Neural progenitor cell (in vitro differentiated cells): ENCODE data around the gene LSM14B. TPM values are rescaled to one million over a fixed set of nuclear protein-coding genes. Genes with fewer than 3 reads are reported as not detected.

Experiments
- DNase-seq: peaks from one replicate; pipeline ENCODE4 v3.0.0-alpha.2; 2016; ENCODE audit warnings: low spot score
- H2AFZ ChIP-seq: fragments of 200-600 bp; sonication (generic); replicated peaks from 2 replicates; pipeline ENCODE4 v1.6.1; 2016; ENCODE audit warnings: antibody characterized with exemption
- H3F3A ChIP-seq: fragments of 200-600 bp; sonication (generic); 2 replicates; pipeline ENCODE4 v1.6.1; 2016; ENCODE audit warnings: antibody characterized with exemption, low read depth
- H3K27ac ChIP-seq: fragments of 200-600 bp; sonication (generic); 2 replicates; pipeline ENCODE4 v1.5.1; 2016; ENCODE audit warnings: mild to moderate bottlenecking
- H3K27me3 ChIP-seq: fragments of 200-600 bp; sonication (generic); 2 replicates; pipeline ENCODE4 v1.6.1; 2016; ENCODE audit warnings: mild to moderate bottlenecking, moderate library complexity
- H3K36me3 ChIP-seq: fragments of 200-600 bp; sonication (generic); 2 replicates; pipeline ENCODE4 v1.5.1; 2016
- H3K4me1 ChIP-seq: fragments of 200-600 bp; sonication (generic); 2 replicates; pipeline ENCODE4 v1.6.1; 2016; ENCODE audit warnings: mixed run types
- H3K4me2 ChIP-seq: fragments of 200-600 bp; sonication (generic); 2 replicates; pipeline ENCODE4 v1.6.1; 2016
- H3K4me3 ChIP-seq: fragments of 200-600 bp; sonication (generic); 2 replicates; pipeline ENCODE4 v1.5.1; 2016
- H3K79me2 ChIP-seq: fragments of 200-600 bp; sonication (generic); 2 replicates; pipeline ENCODE4 v1.6.1; 2016; ENCODE audit warnings: low read depth
- H3K9ac ChIP-seq: fragments of 200-600 bp; sonication (generic); 2 replicates; pipeline ENCODE4 v1.6.1; 2016
- H3K9me3 ChIP-seq: fragments of 200-600 bp; sonication (generic); 2 replicates; pipeline ENCODE4 v1.5.1; 2016; ENCODE audit warnings: low read depth
- H4K20me1 ChIP-seq: fragments of 200-600 bp; sonication (generic); 2 replicates; pipeline ENCODE4 v1.6.1; 2016; ENCODE audit warnings: low read depth
- H3K27ac Mint-ChIP-seq: 3 replicates; pipeline ENCODE4 v1.8.0; 2021; ENCODE audit warnings: mixed read lengths
- H3K27me3 Mint-ChIP-seq: 2 replicates; pipeline ENCODE4 v1.8.0; 2022; ENCODE audit warnings: low read depth, mild to moderate bottlenecking, inconsistent platforms, moderate library complexity, mixed read lengths; ENCODE audit not compliant: insufficient read depth
- H3K36me3 Mint-ChIP-seq: 3 replicates; pipeline ENCODE4 v1.8.0; 2021; ENCODE audit warnings: mixed read lengths
- H3K4me1 Mint-ChIP-seq: 3 replicates; pipeline ENCODE4 v1.8.0; 2021; ENCODE audit warnings: mixed read lengths
- H3K4me3 Mint-ChIP-seq: 3 replicates; pipeline ENCODE4 v1.8.0; 2021; ENCODE audit warnings: mild to moderate bottlenecking, moderate library complexity, mixed read lengths
- H3K9me3 Mint-ChIP-seq: 3 replicates; pipeline ENCODE4 v1.8.0; 2020; ENCODE audit warnings: mixed read lengths
- EZH2 ChIP-seq: fragments of 200-600 bp; sonication (generic); IDR thresholded peaks from 2 replicates; pipeline ENCODE4 v1.6.1; 2017; ENCODE audit warnings: antibody characterized with exemption, mild to moderate bottlenecking, moderate library complexity
- EZH2phosphoT487 ChIP-seq: fragments of 200-600 bp; sonication (generic); IDR thresholded peaks from 2 replicates; pipeline ENCODE4 v1.6.1; 2017; ENCODE audit warnings: antibody characterized with exemption
- total RNA-seq: library from RNA; depleted of rRNA; stranded (reverse); fragments of >200 nt; gene quantifications from 2 replicates; pipeline ENCODE4 v1.2.3, GENCODE V29; 2015; ENCODE audit warnings: low replicate concordance
- TF ChIP-seq, protein P1 (sequence below): fragments of 200-600 bp; sonication (generic); IDR thresholded peaks from 2 replicates; pipeline ENCODE4 v1.5.1; 2017; ENCODE audit warnings: antibody characterized with exemption, mild to moderate bottlenecking

Gene LSM14B
- total RNA-seq, 1 donor from 2014 or later = 52.6 TPM

DNA sequence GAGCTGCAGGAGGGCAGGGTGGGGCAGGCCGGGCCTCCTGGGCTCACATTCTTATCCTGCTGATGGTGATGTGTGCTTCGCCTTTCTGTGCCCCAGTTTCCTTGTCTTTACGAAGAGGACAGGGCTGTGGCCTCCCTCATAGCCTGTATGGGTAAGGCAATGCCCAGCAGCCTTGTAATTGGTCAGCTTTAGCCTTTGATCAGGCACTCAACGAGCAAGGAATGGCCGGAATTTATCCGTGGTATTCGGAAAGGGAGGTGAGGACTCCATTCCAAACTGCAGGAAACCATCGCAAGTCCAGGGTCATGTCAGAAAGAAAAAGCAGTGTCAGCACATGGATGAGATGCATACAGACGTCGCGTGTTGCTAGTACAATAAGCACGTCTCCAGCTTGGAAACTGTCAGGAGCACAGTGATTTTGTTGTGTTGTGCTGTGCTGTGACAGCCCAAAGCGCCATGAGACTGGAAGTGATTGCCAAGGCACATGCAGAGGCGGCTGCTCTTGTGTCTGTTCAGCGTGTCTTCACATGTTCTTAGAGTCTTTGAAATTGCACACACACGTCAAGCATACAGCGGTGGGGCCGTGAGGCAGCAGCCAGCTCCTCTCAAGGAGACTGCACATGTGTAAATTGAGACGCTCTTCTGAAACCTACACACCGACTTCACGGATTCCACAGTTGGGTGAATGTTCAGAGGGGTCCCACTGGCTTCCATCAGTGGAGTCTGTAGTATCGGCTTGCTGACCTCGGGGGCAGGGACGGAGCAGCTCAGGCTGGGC lies 27.4 kb downstream of the LSM14B start:
- Mint-ChIP-seq H3K27ac (no peak overlapping the region), H3K9me3 (peaks cover 6% of the 10 kb centered on the region), H3K36me3 (peaks cover 36% of the 10 kb centered on the region), H3K27me3 (peaks cover 10% of the 10 kb centered on the region), H3K4me3 (no peak overlapping the region), H3K4me1 (peaks cover 20% of the 10 kb centered on the region)
- H3K9ac ChIP-seq = no peak overlapping the region
- H3K4me2 ChIP-seq = no peak overlapping the region
- H3K27ac ChIP-seq = no peak overlapping the region
- TF ChIP-seq EZH2phosphoT487 = no peak
- no peak for TF ChIP-seq EZH2
- TF ChIP-seq, protein P1, sequence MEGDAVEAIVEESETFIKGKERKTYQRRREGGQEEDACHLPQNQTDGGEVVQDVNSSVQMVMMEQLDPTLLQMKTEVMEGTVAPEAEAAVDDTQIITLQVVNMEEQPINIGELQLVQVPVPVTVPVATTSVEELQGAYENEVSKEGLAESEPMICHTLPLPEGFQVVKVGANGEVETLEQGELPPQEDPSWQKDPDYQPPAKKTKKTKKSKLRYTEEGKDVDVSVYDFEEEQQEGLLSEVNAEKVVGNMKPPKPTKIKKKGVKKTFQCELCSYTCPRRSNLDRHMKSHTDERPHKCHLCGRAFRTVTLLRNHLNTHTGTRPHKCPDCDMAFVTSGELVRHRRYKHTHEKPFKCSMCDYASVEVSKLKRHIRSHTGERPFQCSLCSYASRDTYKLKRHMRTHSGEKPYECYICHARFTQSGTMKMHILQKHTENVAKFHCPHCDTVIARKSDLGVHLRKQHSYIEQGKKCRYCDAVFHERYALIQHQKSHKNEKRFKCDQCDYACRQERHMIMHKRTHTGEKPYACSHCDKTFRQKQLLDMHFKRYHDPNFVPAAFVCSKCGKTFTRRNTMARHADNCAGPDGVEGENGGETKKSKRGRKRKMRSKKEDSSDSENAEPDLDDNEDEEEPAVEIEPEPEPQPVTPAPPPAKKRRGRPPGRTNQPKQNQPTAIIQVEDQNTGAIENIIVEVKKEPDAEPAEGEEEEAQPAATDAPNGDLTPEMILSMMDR = no peak
- peaks cover 100% of the 10 kb centered on the region for H3K79me2 ChIP-seq
- H3K9me3 ChIP-seq = no peaks in the 10 kb centered on the region
- no peak overlapping the region for H3K4me3 ChIP-seq
- H3K36me3 ChIP-seq = no peaks in the 10 kb centered on the region
- H3K27me3 ChIP-seq = no peaks in the 10 kb centered on the region
- H2AFZ ChIP-seq = no peak overlapping the region
- H3F3A ChIP-seq = no peaks in the 10 kb centered on the region
- H3K4me1 ChIP-seq = peaks cover 2% of the 10 kb centered on the region
- DNase-seq = peak; percentile 32
- H4K20me1 ChIP-seq = peaks cover 85% of the 10 kb centered on the region

DNA sequence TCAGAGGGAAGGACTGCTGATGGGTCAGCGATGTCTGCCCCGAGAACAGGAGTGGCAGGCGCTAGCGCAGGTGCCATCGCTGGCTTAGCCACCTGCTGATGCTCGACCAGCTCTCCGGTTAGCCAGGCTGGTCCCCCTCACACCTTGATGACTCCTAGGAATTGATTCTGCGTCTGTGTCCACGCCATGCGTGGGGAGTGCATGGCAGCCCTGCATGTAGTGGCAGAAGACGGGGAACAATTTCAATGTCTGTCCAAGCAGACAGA lies 28.0 kb downstream of the LSM14B start:
- Mint-ChIP-seq H3K4me1 (peaks cover 15% of the 10 kb centered on the region), H3K27me3 (peaks cover 8% of the 10 kb centered on the region), H3K9me3 (peaks cover 6% of the 10 kb centered on the region), H3K36me3 (peaks cover 39% of the 10 kb centered on the region), H3K4me3 (no peak overlapping the region), H3K27ac (no peak overlapping the region)
- Histone ChIP-seq H3K27me3 (no peaks in the 10 kb centered on the region), H4K20me1 (peaks cover 85% of the 10 kb centered on the region), H3F3A (no peaks in the 10 kb centered on the region), H3K4me3 (no peak overlapping the region), H2AFZ (no peak overlapping the region), H3K9me3 (no peaks in the 10 kb centered on the region), H3K36me3 (no peaks in the 10 kb centered on the region), H3K9ac (no peak overlapping the region), H3K4me2 (no peak overlapping the region), H3K79me2 (peaks cover 100% of the 10 kb centered on the region), H3K27ac (no peak overlapping the region), H3K4me1 (no peaks in the 10 kb centered on the region)
- DNase-seq = no peak
- no peak for TF ChIP-seq EZH2phosphoT487
- no peak for TF ChIP-seq EZH2
- TF ChIP-seq, protein P1 = no peak

DNA sequence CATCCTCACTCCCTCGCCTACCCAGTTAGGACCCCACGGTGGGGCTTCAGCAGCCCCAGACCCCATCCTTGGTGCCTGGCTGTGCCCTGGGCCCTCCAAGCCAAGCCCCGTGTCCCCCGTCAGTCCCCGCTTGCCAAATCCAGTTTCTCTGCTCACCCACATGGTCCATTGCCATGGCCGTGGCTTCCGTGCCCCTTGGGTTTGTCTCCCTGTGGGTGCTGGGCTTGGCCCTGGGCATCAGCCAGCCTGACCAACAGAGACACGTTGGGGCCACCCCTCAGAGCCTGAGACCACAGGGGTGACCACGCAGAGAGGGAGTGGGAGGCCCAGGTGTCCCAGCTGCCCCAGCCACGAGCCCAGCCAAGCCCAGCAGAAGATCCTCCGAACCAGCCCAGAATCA lies 28.9 kb downstream of the LSM14B start:
- Histone ChIP-seq H3F3A (no peaks in the 10 kb centered on the region), H3K36me3 (no peaks in the 10 kb centered on the region), H3K27me3 (no peaks in the 10 kb centered on the region), H3K4me3 (no peak overlapping the region), H2AFZ (no peak overlapping the region), H3K4me1 (peaks cover 1% of the 10 kb centered on the region), H4K20me1 (peaks cover 85% of the 10 kb centered on the region), H3K4me2 (no peak overlapping the region), H3K79me2 (peaks cover 100% of the 10 kb centered on the region), H3K27ac (no peak overlapping the region), H3K9me3 (no peaks in the 10 kb centered on the region), H3K9ac (no peak overlapping the region)
- peaks cover 16% of the 10 kb centered on the region for H3K4me1 Mint-ChIP-seq
- peaks cover 12% of the 10 kb centered on the region for H3K27me3 Mint-ChIP-seq
- no peak overlapping the region for H3K27ac Mint-ChIP-seq
- no peak for DNase-seq
- peaks cover 6% of the 10 kb centered on the region for H3K9me3 Mint-ChIP-seq
- peaks cover 38% of the 10 kb centered on the region for H3K36me3 Mint-ChIP-seq
- TF ChIP-seq EZH2phosphoT487 = no peak
- H3K4me3 Mint-ChIP-seq = no peak overlapping the region

DNA sequence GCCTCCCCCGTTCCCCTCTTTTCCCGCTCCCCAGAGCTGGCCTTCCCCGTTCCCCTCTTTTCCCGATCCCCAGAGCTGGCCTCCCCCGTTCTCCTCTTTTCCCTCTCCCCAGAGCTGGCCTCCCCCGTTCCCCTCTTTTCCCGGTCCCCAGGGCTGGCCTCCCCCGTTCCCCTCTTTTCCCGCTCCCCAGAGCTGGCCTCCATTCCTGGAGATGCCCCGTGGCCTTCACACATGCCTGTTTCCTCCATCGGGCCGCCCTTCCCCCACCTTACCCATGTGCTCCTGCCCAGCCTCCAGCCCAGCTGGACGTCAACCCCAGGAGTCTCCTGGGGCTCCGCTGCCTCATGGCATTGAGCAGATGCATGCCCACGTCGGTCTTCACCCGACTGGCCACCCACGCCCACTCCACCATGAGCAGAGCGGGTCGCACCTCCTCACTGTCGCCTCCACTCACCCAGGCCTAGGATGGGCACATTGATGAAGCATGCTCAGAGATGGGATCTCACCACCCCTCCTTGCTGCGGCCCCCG lies 29.6 kb downstream of the LSM14B start:
- Histone ChIP-seq H3K27me3 (no peaks in the 10 kb centered on the region), H3F3A (no peaks in the 10 kb centered on the region), H2AFZ (no peak overlapping the region), H3K9me3 (no peaks in the 10 kb centered on the region), H3K9ac (no peak overlapping the region), H3K4me2 (no peak overlapping the region), H4K20me1 (peaks cover 85% of the 10 kb centered on the region), H3K79me2 (peaks cover 100% of the 10 kb centered on the region), H3K4me3 (no peak overlapping the region), H3K4me1 (peaks cover 7% of the 10 kb centered on the region), H3K36me3 (no peaks in the 10 kb centered on the region), H3K27ac (no peak overlapping the region)
- H3K9me3 Mint-ChIP-seq = peaks cover 6% of the 10 kb centered on the region
- DNase-seq = no peak
- H3K36me3 Mint-ChIP-seq = peaks cover 38% of the 10 kb centered on the region
- no peak for TF ChIP-seq EZH2phosphoT487
- no peak for TF ChIP-seq EZH2
- TF ChIP-seq, protein P1 = no peak
- H3K4me1 Mint-ChIP-seq = peaks cover 16% of the 10 kb centered on the region
- H3K27ac Mint-ChIP-seq = no peak overlapping the region
- no peak overlapping the region for H3K4me3 Mint-ChIP-seq
- peaks cover 12% of the 10 kb centered on the region for H3K27me3 Mint-ChIP-seq
